ENCODE measurements around the gene MMP14. TPM values are rescaled to one million over a fixed set of nuclear protein-coding genes. Genes with fewer than 3 reads are reported as not detected.

The MMP14 gene
- total RNA-seq, 2 donors from 2014 or later: 181 to 220 TPM

- H3K4me3 Mint-ChIP-seq: no peak overlapping the region
- Histone ChIP-seq H3K27ac (ENCODE audit: low read depth, low read length) (no peak overlapping the region), H3K4me1 (ENCODE audit: control insufficient read depth, insufficient read depth, low read length) (no peaks in the 10 kb centered on the region), H3K36me3 (ENCODE audit: control insufficient read depth, insufficient read depth, low read length) (no peaks in the 10 kb centered on the region), H3K9ac (ENCODE audit: extremely low read depth, low read length, poor library complexity, severe bottlenecking) (no peak overlapping the region), H3K9me3 (ENCODE audit: control insufficient read depth, low read length) (no peaks in the 10 kb centered on the region), H3K4me3 (ENCODE audit: low read length) (no peak overlapping the region), H3K27me3 (ENCODE audit: control insufficient read depth, insufficient read depth, low read length, poor library complexity, severe bottlenecking) (no peaks in the 10 kb centered on the region)
- TF ChIP-seq CTCF (conservative IDR thresholded peaks at IDR 0.05): no peak
- no peaks in the 10 kb centered on the region for H3K27me3 Mint-ChIP-seq (ENCODE audit: insufficient read depth)
- H3K36me3 Mint-ChIP-seq (ENCODE audit: low read depth): peaks cover 3% of the 10 kb centered on the region
- no peak for DNase-seq
- H3K4me1 Mint-ChIP-seq: peaks cover 10% of the 10 kb centered on the region
- no peak overlapping the region for H3K27ac Mint-ChIP-seq
- no peaks in the 10 kb centered on the region for H3K9me3 Mint-ChIP-seq
- WGBS, 2 experiments (ENCODE audit: insufficient coverage in 1 of 2, insufficient read length in 1 of 2): 75 to 100% methylated on average over 1 to 5 of the region's 5 CpGs
Measured at GRCh38 chr14:22808388-22809209, 27.8 kb upstream of the MMP14 start.

GRCh38 chr14:22811722-22812121 lies 24.7 kb upstream of the MMP14 start:
- H3K4me1 Mint-ChIP-seq: peaks cover 27% of the 10 kb centered on the region
- H3K36me3 Mint-ChIP-seq (ENCODE audit: low read depth): no peaks in the 10 kb centered on the region
- WGBS, 2 experiments (ENCODE audit: insufficient coverage in 1 of 2, insufficient read length in 1 of 2): 91 to 94% methylated on average over 2 of the region's 2 CpGs
- H3K27ac ChIP-seq (ENCODE audit: low read depth, low read length): no peak overlapping the region
- H3K4me3 ChIP-seq (ENCODE audit: low read length): no peak overlapping the region
- TF ChIP-seq CTCF (conservative IDR thresholded peaks at IDR 0.05): no peak
- H3K36me3 ChIP-seq (ENCODE audit: control insufficient read depth, insufficient read depth, low read length): no peaks in the 10 kb centered on the region
- peaks cover 3% of the 10 kb centered on the region for H3K4me1 ChIP-seq (ENCODE audit: control insufficient read depth, insufficient read depth, low read length)
- no peak for DNase-seq
- H3K9me3 Mint-ChIP-seq: no peaks in the 10 kb centered on the region
- no peaks in the 10 kb centered on the region for H3K27me3 Mint-ChIP-seq (ENCODE audit: insufficient read depth)
- H3K9me3 ChIP-seq (ENCODE audit: control insufficient read depth, low read length): no peaks in the 10 kb centered on the region
- no peaks in the 10 kb centered on the region for H3K27me3 ChIP-seq (ENCODE audit: control insufficient read depth, insufficient read depth, low read length, poor library complexity, severe bottlenecking)
- H3K27ac Mint-ChIP-seq: no peak overlapping the region
- H3K4me3 Mint-ChIP-seq: no peak overlapping the region
- no peak overlapping the region for H3K9ac ChIP-seq (ENCODE audit: extremely low read depth, low read length, poor library complexity, severe bottlenecking)

GRCh38 chr14:22812744-22813143 lies 23.6 kb upstream of the MMP14 start:
- Histone ChIP-seq H3K9me3 (ENCODE audit: control insufficient read depth, low read length) (no peaks in the 10 kb centered on the region), H3K4me1 (ENCODE audit: control insufficient read depth, insufficient read depth, low read length) (peaks cover 3% of the 10 kb centered on the region), H3K9ac (ENCODE audit: extremely low read depth, low read length, poor library complexity, severe bottlenecking) (no peak overlapping the region), H3K27me3 (ENCODE audit: control insufficient read depth, insufficient read depth, low read length, poor library complexity, severe bottlenecking) (no peaks in the 10 kb centered on the region), H3K4me3 (ENCODE audit: low read length) (no peak overlapping the region), H3K36me3 (ENCODE audit: control insufficient read depth, insufficient read depth, low read length) (no peaks in the 10 kb centered on the region), H3K27ac (ENCODE audit: low read depth, low read length) (no peak overlapping the region)
- TF ChIP-seq CTCF (conservative IDR thresholded peaks at IDR 0.05): peak; percentile 68
- no peaks in the 10 kb centered on the region for H3K36me3 Mint-ChIP-seq (ENCODE audit: low read depth)
- WGBS, 2 experiments (ENCODE audit: insufficient coverage in 1 of 2, insufficient read length in 1 of 2): 89 to 100% methylated on average over 1 to 4 of the region's 4 CpGs
- H3K9me3 Mint-ChIP-seq: no peaks in the 10 kb centered on the region
- H3K4me3 Mint-ChIP-seq: no peak overlapping the region
- H3K27ac Mint-ChIP-seq: no peak overlapping the region
- H3K27me3 Mint-ChIP-seq (ENCODE audit: insufficient read depth): no peaks in the 10 kb centered on the region
- peak; percentile 78 for DNase-seq
- H3K4me1 Mint-ChIP-seq: peaks cover 22% of the 10 kb centered on the region
